Measurements from ENCODE around the gene MRPL16.

Gene MRPL16

GRCh38 chr11:59801160-59801706 lies 9.3 kb downstream of the MRPL16 start:
- no peak overlapping the region for H3K4me3 ChIP-seq (ENCODE audit: low read depth, low read length)
- in situ Hi-C loops (cut with HindIII; ENCODE audit: low sequenced_read_pairs) = no loop called here
- no peak for DNase-seq (ENCODE audit: low read depth, low spot score)
- TF ChIP-seq, protein P1, sequence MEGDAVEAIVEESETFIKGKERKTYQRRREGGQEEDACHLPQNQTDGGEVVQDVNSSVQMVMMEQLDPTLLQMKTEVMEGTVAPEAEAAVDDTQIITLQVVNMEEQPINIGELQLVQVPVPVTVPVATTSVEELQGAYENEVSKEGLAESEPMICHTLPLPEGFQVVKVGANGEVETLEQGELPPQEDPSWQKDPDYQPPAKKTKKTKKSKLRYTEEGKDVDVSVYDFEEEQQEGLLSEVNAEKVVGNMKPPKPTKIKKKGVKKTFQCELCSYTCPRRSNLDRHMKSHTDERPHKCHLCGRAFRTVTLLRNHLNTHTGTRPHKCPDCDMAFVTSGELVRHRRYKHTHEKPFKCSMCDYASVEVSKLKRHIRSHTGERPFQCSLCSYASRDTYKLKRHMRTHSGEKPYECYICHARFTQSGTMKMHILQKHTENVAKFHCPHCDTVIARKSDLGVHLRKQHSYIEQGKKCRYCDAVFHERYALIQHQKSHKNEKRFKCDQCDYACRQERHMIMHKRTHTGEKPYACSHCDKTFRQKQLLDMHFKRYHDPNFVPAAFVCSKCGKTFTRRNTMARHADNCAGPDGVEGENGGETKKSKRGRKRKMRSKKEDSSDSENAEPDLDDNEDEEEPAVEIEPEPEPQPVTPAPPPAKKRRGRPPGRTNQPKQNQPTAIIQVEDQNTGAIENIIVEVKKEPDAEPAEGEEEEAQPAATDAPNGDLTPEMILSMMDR (IDR thresholded peaks at IDR 0.05; ENCODE audit: low read depth, low read length) = no peak

DNA sequence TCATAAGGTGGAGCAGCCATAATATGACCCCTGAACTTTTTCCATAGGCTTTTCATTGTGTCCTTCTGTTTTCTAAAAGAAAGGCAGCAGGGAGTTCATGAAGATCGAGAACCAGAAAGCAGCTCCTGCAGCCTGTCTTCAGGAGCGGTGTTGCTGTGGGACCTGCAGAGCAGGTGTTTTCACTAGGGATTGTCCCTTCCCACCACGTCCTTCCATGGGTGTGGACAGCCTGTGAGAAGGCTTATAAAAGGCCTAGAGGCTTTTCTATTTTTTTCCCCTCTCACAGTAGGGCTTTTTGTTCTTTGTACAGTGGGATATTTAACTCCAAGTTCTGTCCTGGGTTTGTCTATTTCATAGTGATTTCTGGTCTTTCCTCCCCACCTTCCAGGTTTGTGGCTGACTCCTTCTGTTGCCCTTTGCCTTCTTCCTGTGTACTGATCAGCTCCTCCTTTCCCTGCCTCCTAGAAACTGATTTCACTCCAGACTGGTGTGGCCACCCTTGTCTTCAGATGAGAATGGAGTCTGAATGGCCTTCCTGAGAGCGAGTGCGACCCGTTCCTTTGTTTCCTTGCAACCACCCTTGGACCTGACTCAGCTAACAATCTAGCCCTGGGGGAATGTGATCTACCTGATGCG lies 10.1 kb downstream of the MRPL16 start:
- no peak for DNase-seq (ENCODE audit: low read depth, low spot score)
- no peak overlapping the region for H3K4me3 ChIP-seq (ENCODE audit: low read depth, low read length)
- TF ChIP-seq, protein P1 (IDR thresholded peaks at IDR 0.05; ENCODE audit: low read depth, low read length) = no peak
- in situ Hi-C loops (cut with HindIII; ENCODE audit: low sequenced_read_pairs) = no loop called here

GRCh38 chr11:59794417-59794816 lies 16.2 kb downstream of the MRPL16 start:
- TF ChIP-seq, protein P1 (IDR thresholded peaks at IDR 0.05; ENCODE audit: low read depth, low read length) = no peak
- H3K4me3 ChIP-seq (ENCODE audit: low read depth, low read length) = no peak overlapping the region
- in situ Hi-C loops (cut with HindIII; ENCODE audit: low sequenced_read_pairs) = no loop called here
- DNase-seq (ENCODE audit: low read depth, low spot score) = no peak

- TF ChIP-seq, protein P1 (IDR thresholded peaks at IDR 0.05; ENCODE audit: low read depth, low read length) = no peak
- no peak for DNase-seq (ENCODE audit: low read depth, low spot score)
- no peak overlapping the region for H3K4me3 ChIP-seq (ENCODE audit: low read depth, low read length)
- in situ Hi-C loops (cut with HindIII; ENCODE audit: low sequenced_read_pairs) = no loop called here
These were observed 18.1 kb downstream of the MRPL16 start for GRCh38 chr11:59792507-59792906.

DNA sequence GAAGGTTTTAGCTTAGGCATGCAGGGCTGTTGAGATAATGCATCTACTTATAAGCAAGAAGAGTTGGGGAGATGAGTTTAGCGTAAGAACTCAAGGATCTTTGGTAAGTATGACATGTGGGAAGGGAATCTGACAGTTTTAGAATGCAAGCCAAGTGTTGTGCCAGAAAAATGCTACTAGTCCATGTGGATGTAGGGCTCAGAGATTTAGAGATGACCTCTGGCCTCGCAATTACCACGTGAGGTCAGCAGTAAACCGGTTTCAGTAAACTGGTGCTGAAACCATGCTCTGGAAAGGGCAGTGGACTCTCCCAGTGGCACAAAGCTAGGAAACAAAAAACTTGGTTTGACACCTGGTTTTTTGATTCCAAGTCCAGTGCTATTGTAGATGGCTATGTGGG lies 18.9 kb downstream of the MRPL16 start:
- TF ChIP-seq, protein P1 (IDR thresholded peaks at IDR 0.05; ENCODE audit: low read depth, low read length) = no peak
- H3K4me3 ChIP-seq (ENCODE audit: low read depth, low read length) = no peak overlapping the region
- in situ Hi-C loops (cut with HindIII; ENCODE audit: low sequenced_read_pairs) = no loop called here
- DNase-seq (ENCODE audit: low read depth, low spot score) = no peak

GRCh38 chr11:59787816-59788215 lies 22.8 kb downstream of the MRPL16 start:
- H3K4me3 ChIP-seq (ENCODE audit: low read depth, low read length) = no peak overlapping the region
- DNase-seq (ENCODE audit: low read depth, low spot score) = peak; percentile 48
- in situ Hi-C loops (cut with HindIII; ENCODE audit: low sequenced_read_pairs) = no loop called here
- TF ChIP-seq, protein P1 (IDR thresholded peaks at IDR 0.05; ENCODE audit: low read depth, low read length) = no peak
